ENCODE data around the gene ASAP3.

ASAP3 gene

DNA sequence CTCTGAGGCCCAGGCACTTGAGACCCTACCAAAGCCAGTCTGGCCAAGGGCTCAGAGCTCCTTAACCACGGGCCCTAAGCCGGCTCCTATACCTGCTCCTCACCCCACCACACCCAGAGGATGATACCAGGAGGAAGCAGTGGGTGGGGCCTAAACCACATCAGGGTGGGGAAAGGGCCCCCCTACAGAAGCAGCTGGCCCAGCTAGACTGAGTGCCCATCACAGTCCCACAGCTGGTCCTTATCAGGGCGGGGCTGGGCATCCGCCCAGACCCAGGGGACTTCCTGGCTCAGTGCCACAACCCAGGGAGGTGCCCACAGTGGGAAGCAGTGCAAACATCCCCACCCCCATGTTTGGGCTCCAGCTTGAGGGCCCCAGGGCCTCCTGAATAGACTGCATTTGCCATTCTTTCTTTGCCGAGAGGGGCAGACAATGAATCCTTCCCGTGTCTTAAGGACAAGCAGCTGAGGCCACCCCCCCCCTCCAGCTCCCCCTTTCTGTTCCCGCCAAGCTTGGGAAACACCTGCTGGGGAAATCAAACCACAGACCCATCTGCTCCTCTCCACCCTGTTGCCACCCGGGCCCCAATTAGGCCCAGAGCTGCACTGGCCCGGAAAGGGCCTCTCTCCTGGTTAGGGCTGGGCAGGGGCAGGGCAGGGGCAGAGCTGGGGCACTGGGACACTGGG is 40.9 kb upstream of the ASAP3 start (continued):
- no peak for TF ChIP-seq ZFP37 (tag by site-specific recombination; IDR thresholded peaks at IDR 0.05)
- no peak for TF ChIP-seq ZNF416 (tag by site-specific recombination; IDR thresholded peaks at IDR 0.05)
- TF ChIP-seq KLF10 (tag by site-specific recombination; IDR thresholded peaks at IDR 0.05), result no peak
- no peak for TF ChIP-seq ZNF426 (tag by site-specific recombination; IDR thresholded peaks at IDR 0.05)
- no peak for TF ChIP-seq ZNF530 (tag by site-specific recombination; IDR thresholded peaks at IDR 0.05; ENCODE audit: low read depth)
- no peak for TF ChIP-seq ZNF23 (tag by site-specific recombination; IDR thresholded peaks at IDR 0.05; ENCODE audit: borderline replicate concordance)
- TF ChIP-seq ZNF560 (tag by site-specific recombination; IDR thresholded peaks at IDR 0.05; ENCODE audit: borderline replicate concordance), result no peak
- no peak for TF ChIP-seq ZNF391 (tag by site-specific recombination; IDR thresholded peaks at IDR 0.05; ENCODE audit: borderline replicate concordance, low read depth)
- 0 out of 2 replicates have a peak, but pooled peaks have one; percentile 21 for TF ChIP-seq ZNF423 (tag by site-specific recombination; IDR thresholded peaks at IDR 0.05)
- TF ChIP-seq GLI4 (tag by site-specific recombination; IDR thresholded peaks at IDR 0.05), result no peak
- no peak for TF ChIP-seq HOXC10 (CRISPR knock-in tag; IDR thresholded peaks at IDR 0.05)
- TF ChIP-seq ZBTB20 (tag by site-specific recombination; IDR thresholded peaks at IDR 0.05), result no peak; the same call in 1 of the 2 replicates
- TF ChIP-seq ZNF19 (tag by site-specific recombination; IDR thresholded peaks at IDR 0.05; ENCODE audit: low read depth), result no peak
- TF ChIP-seq ZNF488 (tag by site-specific recombination; IDR thresholded peaks at IDR 0.05), result no peak
- TF ChIP-seq ZNF571 (tag by site-specific recombination; IDR thresholded peaks at IDR 0.05), result no peak
- peak; percentile 7; the same call in 1 of the 2 replicates for TF ChIP-seq ZNF398 (tag by site-specific recombination; IDR thresholded peaks at IDR 0.05)
- peak; percentile 100 for TF ChIP-seq KLF1 (tag by site-specific recombination; IDR thresholded peaks at IDR 0.05)
- no peak for TF ChIP-seq ZNF549 (tag by site-specific recombination; IDR thresholded peaks at IDR 0.05)
- TF ChIP-seq ZNF239 (tag by site-specific recombination; IDR thresholded peaks at IDR 0.05), result no peak
- no peak for TF ChIP-seq KLF9 (tag by site-specific recombination; IDR thresholded peaks at IDR 0.05; ENCODE audit: low read depth)
- no peak for TF ChIP-seq SP2 (tag by site-specific recombination; IDR thresholded peaks at IDR 0.05)
- no peak for TF ChIP-seq CTCF (tag by site-specific recombination; IDR thresholded peaks at IDR 0.05)
- peak; percentile 80 for TF ChIP-seq EGR2 (tag by site-specific recombination; IDR thresholded peaks at IDR 0.05; ENCODE audit: low read depth)
- TF ChIP-seq ZNF449 (tag by site-specific recombination; IDR thresholded peaks at IDR 0.05), result no peak; the same call in 1 of the 2 replicates
- TF ChIP-seq ZNF223 (tag by site-specific recombination; IDR thresholded peaks at IDR 0.05), result no peak
- 0 out of 2 replicates have a peak, but pooled peaks have one; percentile 34 for TF ChIP-seq ZBTB48 (tag by site-specific recombination; IDR thresholded peaks at IDR 0.05)
- TF ChIP-seq ZFP41 (tag by site-specific recombination; IDR thresholded peaks at IDR 0.05; ENCODE audit: borderline replicate concordance), result no peak
- TF ChIP-seq, protein P1, sequence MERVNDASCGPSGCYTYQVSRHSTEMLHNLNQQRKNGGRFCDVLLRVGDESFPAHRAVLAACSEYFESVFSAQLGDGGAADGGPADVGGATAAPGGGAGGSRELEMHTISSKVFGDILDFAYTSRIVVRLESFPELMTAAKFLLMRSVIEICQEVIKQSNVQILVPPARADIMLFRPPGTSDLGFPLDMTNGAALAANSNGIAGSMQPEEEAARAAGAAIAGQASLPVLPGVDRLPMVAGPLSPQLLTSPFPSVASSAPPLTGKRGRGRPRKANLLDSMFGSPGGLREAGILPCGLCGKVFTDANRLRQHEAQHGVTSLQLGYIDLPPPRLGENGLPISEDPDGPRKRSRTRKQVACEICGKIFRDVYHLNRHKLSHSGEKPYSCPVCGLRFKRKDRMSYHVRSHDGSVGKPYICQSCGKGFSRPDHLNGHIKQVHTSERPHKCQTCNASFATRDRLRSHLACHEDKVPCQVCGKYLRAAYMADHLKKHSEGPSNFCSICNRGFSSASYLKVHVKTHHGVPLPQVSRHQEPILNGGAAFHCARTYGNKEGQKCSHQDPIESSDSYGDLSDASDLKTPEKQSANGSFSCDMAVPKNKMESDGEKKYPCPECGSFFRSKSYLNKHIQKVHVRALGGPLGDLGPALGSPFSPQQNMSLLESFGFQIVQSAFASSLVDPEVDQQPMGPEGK (tag by site-specific recombination; IDR thresholded peaks at IDR 0.05), result 0 out of 2 replicates have a peak, but pooled peaks have one; percentile 28
- TF ChIP-seq PRDM4 (tag by site-specific recombination; IDR thresholded peaks at IDR 0.05), result no peak
- peak; percentile 83 for TF ChIP-seq ZFHX2 (tag by site-specific recombination; conservative IDR thresholded peaks at IDR 0.05)
